SJCRH30 (cell line): ENCODE data around the gene DCLRE1A. TPM values are rescaled to one million over a fixed set of nuclear protein-coding genes. Genes with fewer than 3 reads are reported as not detected.

Experiments
- DNase-seq, 2 experiments: peaks; one replicate each; pipeline ENCODE4 v3.0.0-alpha.2; 2015 to 2020
- H3K27ac ChIP-seq: fragments of 250-450 bp; sonication (Bioruptor Pico); 2 replicates; pipeline ENCODE4 v1.5.1; 2020; ENCODE audit warnings: mild to moderate bottlenecking, moderate library complexity
- H3K27me3 ChIP-seq: fragments of 250-450 bp; sonication (Bioruptor Pico); 2 replicates; pipeline ENCODE4 v1.5.1; 2020; ENCODE audit warnings: mild to moderate bottlenecking, moderate library complexity
- H3K36me3 ChIP-seq: fragments of 250-450 bp; sonication (Bioruptor Pico); 2 replicates; pipeline ENCODE4 v1.5.1; 2020; ENCODE audit warnings: mild to moderate bottlenecking, moderate library complexity
- H3K4me1 ChIP-seq: fragments of 250-450 bp; sonication (Bioruptor Pico); 2 replicates; pipeline ENCODE4 v1.5.1; 2020; ENCODE audit warnings: mild to moderate bottlenecking, moderate library complexity
- H3K4me3 ChIP-seq: fragments of 250-450 bp; sonication (Bioruptor Pico); 2 replicates; pipeline ENCODE4 v1.5.1; 2020; ENCODE audit warnings: mild to moderate bottlenecking, moderate library complexity
- H3K9me3 ChIP-seq: fragments of 250-450 bp; sonication (Bioruptor Pico); replicated peaks from 2 replicates; pipeline ENCODE4 v1.5.1; 2020; ENCODE audit warnings: mild to moderate bottlenecking, moderate library complexity
- total RNA-seq: library from RNA; depleted of rRNA; stranded (reverse); fragments of >200 nt; shearing (Covaris generic); gene quantifications from 2 replicates; pipeline ENCODE4 v1.2.3, GENCODE V29; 2014

Gene DCLRE1A
- total RNA-seq, 1 experiment from 2014 or later: 19.7 TPM

DNA sequence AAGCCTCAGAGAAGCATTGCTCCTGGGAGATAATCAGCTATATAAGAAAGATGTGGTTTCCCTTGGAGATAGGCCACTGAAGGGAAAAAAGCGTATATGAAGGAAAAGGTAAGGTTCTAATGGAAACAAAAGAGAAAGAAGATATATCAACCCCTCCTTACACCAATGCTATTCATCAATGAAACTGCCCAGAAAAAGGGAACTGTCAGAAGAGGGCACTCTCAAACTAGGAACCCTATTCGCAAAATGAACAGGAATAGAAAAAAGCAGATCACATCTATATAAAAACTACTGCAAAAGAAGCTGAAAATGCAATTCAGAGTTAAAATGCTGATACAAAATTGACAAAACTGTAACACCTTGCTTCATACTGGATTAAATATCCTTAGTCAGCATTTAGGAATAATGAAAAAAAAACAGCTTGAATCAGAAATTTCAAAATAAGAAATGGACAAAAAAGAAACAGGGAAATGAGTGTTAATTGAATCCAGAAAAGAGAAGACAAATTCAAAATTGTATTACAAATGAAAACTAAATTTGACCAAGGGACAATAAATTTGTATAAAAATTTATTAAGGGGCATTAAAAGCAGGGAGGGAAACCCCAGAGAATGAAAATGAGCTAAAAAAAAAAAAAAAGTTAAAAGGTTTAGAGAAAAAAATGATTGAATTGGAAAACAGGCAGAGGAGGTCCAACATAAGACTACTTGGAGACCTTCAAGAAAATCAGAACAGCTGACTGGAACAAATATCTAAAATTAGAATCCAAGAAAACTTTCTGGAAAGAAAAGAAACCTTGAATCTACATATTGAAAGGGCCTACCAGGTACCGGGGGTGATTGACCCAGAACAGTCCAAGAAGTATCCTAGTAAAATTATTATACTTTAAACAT lies 18.5 kb upstream of the DCLRE1A start:
- no peak for DNase-seq
- Histone ChIP-seq H3K4me3 (no peak overlapping the region), H3K36me3 (peaks cover 15% of the 10 kb centered on the region), H3K9me3 (no peaks in the 10 kb centered on the region; the same call in none of the 2 replicates), H3K27me3 (no peaks in the 10 kb centered on the region), H3K4me1 (no peaks in the 10 kb centered on the region), H3K27ac (no peak overlapping the region)

DNA sequence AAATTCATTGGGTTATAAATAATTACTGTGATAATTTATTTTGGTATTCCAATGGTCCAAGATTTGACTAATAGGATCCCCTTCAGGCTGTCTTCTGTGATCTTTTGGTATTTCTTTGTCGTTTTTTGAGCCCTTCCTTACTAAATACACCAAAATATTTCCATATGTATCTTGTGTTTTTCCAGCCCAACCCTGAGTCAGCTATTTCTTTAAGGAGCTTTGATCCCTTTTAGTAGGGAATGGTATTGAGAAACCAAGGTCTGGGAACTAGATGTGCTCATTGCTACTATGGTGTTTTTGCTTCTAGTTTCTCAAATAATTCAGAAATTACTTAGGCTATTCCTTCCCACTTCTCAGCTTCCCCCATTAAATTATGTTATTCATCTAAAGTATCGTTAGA lies 15.9 kb upstream of the DCLRE1A start:
- Histone ChIP-seq H3K27me3 (no peaks in the 10 kb centered on the region), H3K4me3 (no peak overlapping the region), H3K36me3 (peaks cover 11% of the 10 kb centered on the region), H3K4me1 (no peaks in the 10 kb centered on the region), H3K9me3 (no peaks in the 10 kb centered on the region; the same call in none of the 2 replicates), H3K27ac (no peak overlapping the region)
- no peak for DNase-seq

DNA sequence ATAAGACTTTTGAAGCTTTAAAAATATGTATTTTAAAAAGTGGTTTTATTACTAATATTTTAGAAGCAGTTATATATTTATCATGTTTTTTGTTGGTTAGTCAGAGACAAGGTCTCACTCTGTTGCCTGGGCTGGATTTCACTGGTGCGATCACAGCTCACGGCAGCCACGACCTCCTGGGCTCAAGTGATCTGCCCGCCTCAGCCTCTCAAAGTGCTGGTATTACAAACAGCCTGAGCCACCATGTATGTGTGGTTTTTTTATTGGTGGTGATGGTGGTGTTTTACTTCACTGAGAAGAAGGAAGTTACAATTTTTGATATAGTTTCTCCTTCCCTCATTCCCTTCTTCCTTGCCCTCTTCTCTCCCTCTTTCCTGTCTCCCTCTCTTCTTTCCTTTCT lies 14.0 kb upstream of the DCLRE1A start:
- Histone ChIP-seq H3K4me1 (no peaks in the 10 kb centered on the region), H3K27ac (no peak overlapping the region), H3K9me3 (no peaks in the 10 kb centered on the region; the same call in none of the 2 replicates), H3K27me3 (no peaks in the 10 kb centered on the region), H3K4me3 (no peak overlapping the region), H3K36me3 (peaks cover 18% of the 10 kb centered on the region)
- DNase-seq: no peak

DNA sequence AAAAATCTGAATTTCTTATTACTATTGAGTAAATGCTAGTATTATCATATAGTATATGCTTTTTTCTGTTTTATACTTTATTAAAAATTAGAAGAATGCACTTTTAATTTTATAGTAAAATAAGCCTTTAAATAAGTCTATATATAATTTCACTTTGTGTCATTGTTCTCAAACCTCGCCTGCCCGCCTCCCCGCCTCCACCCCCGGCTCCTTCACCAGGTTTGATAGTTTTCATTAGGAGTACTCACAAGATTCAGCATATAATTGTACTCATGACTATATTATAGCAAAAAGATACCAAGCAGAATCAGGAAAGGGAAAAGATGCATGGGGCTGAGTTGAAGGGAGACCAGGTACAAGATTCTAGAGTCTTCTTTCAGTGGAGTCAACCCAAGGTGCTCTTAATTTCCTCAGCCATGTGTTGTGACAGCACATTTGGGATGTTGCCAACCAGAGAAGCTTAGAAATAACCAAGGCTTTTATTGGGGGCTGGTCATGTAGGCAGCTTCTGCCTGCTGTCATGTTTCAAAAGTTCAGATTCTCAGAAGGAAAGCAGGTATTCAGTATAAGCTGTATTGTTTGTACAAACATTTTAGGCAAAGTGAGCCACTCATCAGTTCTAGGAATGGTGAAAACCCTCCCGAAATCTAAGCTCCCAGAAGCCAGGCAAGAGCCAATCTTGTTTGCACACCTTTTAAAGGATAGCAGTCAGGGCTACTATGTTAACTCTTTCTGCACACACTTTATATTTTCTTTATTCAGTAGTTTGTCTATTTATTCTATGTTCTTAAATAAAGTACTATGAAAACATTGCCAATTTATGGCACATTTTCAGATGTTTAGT lies 12.9 kb upstream of the DCLRE1A start:
- Histone ChIP-seq H3K27ac (no peak overlapping the region), H3K4me1 (no peaks in the 10 kb centered on the region), H3K36me3 (peaks cover 20% of the 10 kb centered on the region), H3K4me3 (no peak overlapping the region), H3K27me3 (no peaks in the 10 kb centered on the region), H3K9me3 (no peaks in the 10 kb centered on the region; the same call in 1 of the 2 replicates)
- DNase-seq: no peak

DNA sequence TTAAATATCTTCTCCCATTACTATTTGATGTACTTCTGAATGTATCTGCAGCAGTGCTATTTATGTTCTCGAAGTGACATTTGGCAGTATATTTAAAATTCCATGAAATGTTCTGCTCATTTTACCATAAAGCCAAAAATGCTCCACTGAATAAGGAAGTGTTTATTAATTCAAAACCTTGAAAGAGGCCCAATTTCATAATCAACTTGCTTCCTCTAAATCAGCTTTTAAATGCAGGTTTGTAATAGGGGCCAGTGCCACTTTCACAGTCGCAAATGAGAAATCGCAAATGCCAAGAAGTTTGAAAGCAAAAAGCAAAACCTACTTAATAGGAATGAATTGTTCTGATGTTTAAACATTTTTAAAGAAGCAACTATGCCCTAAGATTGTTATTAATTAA lies 12.0 kb upstream of the DCLRE1A start:
- Histone ChIP-seq H3K27ac (no peak overlapping the region), H3K4me3 (no peak overlapping the region), H3K27me3 (no peaks in the 10 kb centered on the region), H3K9me3 (no peaks in the 10 kb centered on the region; the same call in 1 of the 2 replicates), H3K4me1 (no peaks in the 10 kb centered on the region), H3K36me3 (peaks cover 21% of the 10 kb centered on the region)
- no peak for DNase-seq

DNA sequence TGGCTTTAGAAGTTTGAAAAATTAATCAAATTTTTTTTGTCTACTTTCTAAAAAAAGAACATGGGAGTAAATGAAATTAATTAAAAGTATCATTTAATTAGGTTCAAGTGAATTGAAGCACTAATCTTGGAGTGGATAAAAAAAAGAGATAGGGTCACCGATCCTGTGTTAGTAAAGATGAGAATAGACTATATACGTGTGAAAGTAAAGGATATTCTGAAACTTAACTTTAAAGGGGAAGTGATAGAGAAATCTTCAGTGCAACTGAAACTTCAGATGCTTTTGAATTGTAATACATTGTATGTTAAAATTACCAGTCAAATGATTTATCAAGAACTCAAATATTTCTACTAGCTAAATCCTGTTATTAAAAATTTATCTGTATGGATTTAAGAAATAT lies 5.4 kb upstream of the DCLRE1A start:
- no peaks in the 10 kb centered on the region for H3K27me3 ChIP-seq
- H3K36me3 ChIP-seq: peaks cover 45% of the 10 kb centered on the region
- DNase-seq: no peak

DNA sequence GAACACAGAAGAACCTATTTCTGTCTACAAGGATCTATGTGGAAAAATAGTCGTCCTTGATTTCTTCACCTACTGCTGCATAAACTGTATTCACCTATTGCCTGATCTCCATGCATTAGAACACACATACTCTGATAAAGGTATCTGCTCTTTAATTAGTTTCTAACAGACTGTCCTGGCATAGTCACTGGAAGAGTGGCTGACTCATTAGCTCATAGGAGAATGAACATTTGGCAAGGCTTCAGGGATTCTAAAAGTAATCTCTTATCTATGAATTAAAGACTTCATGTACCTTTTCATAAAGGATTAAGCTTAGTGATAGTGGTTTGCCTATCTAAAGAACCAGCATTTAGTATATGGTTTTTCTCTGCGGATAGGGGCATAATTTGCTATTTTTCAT lies 4.7 kb upstream of the DCLRE1A start:
- no peak for DNase-seq
- no peaks in the 10 kb centered on the region; the same call in 1 of the 2 replicates for H3K9me3 ChIP-seq
- no peak overlapping the region for H3K4me3 ChIP-seq
- no peaks in the 10 kb centered on the region for H3K27me3 ChIP-seq
- peaks cover 6% of the 10 kb centered on the region; the same call in 1 of the 2 replicates for H3K4me1 ChIP-seq
- H3K36me3 ChIP-seq: peaks cover 44% of the 10 kb centered on the region
- H3K27ac ChIP-seq: no peak overlapping the region

More for the DNA sequence above, 5.4 kb upstream of the DCLRE1A start:
- Histone ChIP-seq H3K27ac (no peak overlapping the region), H3K4me3 (no peak overlapping the region), H3K4me1 (peaks cover 6% of the 10 kb centered on the region; the same call in 1 of the 2 replicates), H3K9me3 (no peaks in the 10 kb centered on the region; the same call in 1 of the 2 replicates)

DNA sequence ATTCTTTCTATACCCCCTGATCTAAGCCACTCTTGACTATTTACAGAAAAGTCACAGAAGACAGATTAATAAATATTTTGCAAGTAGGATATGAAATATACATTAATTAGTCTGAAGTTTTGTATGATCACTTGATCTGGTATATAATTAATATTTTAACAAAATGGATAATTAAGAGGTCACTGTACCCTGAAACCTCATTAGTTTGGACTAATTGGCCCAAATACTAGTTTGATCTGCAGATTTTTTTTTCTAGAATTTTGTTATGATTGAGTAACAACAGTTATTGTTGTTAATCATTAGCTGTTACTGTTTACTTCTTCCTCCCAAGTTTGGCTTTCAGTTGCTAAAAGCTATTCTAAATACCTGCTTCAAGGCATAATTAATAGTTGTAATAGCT lies 3.3 kb upstream of the DCLRE1A start:
- H3K27me3 ChIP-seq: no peaks in the 10 kb centered on the region
- H3K9me3 ChIP-seq: no peaks in the 10 kb centered on the region; the same call in 1 of the 2 replicates
- peaks cover 6% of the 10 kb centered on the region; the same call in 1 of the 2 replicates for H3K4me1 ChIP-seq
- no peak for DNase-seq
- no peak overlapping the region for H3K27ac ChIP-seq
- H3K4me3 ChIP-seq: no peak overlapping the region
- peaks cover 35% of the 10 kb centered on the region for H3K36me3 ChIP-seq

DNA sequence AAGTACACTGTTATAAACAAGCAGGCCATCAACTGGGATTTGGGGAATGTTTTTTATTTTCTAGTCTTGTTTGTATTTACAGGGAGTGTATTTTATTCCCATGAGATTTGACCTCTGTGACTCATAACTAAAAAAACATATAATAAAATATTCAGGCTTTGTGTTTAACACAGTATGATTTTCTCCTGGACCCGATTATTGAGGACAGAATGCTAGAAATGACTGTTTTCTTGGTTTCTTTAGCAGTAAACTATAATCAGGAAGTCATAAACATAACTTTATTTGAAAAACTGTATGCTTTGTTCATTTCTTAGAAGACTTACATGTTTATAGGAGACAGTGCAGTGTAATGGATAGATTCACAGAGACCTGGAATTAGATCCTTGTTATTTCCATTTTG lies 2.7 kb upstream of the DCLRE1A start:
- DNase-seq: no peak

DNA sequence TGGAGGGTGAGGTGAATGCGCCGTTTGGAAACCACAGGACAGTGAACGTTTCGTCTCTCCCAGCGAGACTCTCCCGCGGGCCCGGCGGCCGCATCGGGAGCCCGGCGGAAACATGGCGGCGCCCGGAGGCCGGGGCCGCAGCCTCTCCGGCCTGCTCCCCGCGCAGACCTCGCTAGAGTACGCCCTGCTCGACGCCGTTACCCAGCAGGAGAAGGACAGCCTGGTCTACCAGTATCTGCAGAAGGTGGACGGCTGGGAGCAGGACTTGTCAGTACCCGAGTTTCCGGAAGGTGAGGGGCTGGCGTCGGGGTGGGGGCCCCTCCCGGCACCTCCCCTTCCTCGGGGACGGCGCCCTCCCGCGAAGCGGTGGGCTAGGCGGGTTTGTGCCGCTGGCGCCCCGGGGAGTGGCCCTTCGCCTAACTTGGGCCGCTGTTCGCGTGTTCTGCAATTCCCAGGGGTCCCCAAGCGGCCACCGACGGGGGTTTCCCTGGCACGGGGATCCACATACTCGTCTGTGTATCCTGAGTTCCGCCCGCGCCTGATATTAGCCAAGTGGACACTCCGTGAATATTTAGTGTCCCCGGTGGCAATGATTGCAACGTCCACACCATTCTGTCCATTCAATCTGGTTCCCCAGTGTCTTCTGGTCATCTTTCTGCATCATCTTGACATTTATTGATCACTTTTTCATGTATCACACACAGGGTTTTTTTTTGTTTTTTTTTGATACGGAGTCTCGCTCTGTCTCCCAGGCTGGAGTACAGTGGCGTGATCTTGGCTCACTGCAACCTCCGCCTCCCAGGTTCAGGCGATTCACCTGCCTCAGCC lies 1.1 kb upstream of the DCLRE1A start:
- Histone ChIP-seq H3K27me3 (no peaks in the 10 kb centered on the region), H3K4me3 (peak overlapping the region; percentile 95), H3K36me3 (peaks cover 17% of the 10 kb centered on the region), H3K27ac (peak overlapping the region; percentile 95), H3K4me1 (peaks cover 6% of the 10 kb centered on the region; the same call in 1 of the 2 replicates), H3K9me3 (no peaks in the 10 kb centered on the region)
- peak; percentile 71 to 74 for DNase-seq

More for the DNA sequence above, 2.7 kb upstream of the DCLRE1A start:
- no peak overlapping the region for H3K27ac ChIP-seq
- no peaks in the 10 kb centered on the region; the same call in 1 of the 2 replicates for H3K9me3 ChIP-seq
- H3K36me3 ChIP-seq: peaks cover 33% of the 10 kb centered on the region
- H3K4me1 ChIP-seq: peaks cover 6% of the 10 kb centered on the region; the same call in 1 of the 2 replicates
- H3K27me3 ChIP-seq: no peaks in the 10 kb centered on the region
- H3K4me3 ChIP-seq: peak overlapping the region; percentile 95

DNA sequence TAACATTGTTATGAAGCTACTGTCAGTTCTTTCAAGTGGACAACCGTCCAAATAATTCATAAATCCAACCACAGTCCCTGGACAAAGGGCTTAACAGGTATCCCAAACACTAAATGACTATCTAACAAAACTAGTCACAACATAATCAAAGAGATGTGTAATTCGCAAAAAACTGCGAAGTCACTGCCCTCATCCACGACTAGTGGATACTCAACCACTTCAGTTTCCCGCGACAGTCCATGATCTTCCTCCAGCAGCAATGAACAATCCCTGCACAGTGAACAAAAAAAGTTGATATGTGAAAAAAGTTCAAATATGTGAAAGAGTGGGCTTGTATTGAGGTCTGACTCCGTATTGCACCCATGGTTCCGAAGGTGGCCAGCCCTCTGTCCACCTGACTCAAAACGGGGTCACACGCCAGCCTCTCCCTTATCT lies 287 bp downstream of the DCLRE1A start:
- Histone ChIP-seq H3K4me1 (peaks cover 6% of the 10 kb centered on the region; the same call in 1 of the 2 replicates), H3K27me3 (no peaks in the 10 kb centered on the region), H3K27ac (peak overlapping the region; percentile 95), H3K9me3 (no peaks in the 10 kb centered on the region), H3K4me3 (peak overlapping the region; percentile 95), H3K36me3 (peaks cover 3% of the 10 kb centered on the region; the same call in 1 of the 2 replicates)
- DNase-seq: no peak

DNA sequence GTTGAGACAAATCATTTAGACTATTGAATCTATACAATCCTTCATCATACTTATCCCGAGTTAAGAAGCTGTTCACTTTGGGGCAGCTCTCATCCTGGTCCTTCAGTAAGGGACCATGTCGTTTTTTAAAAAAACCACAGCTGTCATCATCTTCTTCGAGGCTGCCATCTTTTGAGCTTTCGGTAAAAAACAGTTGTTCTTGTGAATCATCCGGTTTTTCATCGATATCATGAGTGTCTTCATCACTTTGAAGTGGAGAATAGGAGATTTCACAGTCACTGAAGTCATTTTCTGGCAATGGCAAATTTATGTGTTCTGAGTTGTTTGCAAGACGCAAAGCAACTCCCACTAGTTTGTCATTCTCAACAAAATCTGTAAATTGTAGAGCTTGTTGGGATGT lies 3.9 kb downstream of the DCLRE1A start:
- DNase-seq: no peak
- H3K36me3 ChIP-seq: no peaks in the 10 kb centered on the region

DNA sequence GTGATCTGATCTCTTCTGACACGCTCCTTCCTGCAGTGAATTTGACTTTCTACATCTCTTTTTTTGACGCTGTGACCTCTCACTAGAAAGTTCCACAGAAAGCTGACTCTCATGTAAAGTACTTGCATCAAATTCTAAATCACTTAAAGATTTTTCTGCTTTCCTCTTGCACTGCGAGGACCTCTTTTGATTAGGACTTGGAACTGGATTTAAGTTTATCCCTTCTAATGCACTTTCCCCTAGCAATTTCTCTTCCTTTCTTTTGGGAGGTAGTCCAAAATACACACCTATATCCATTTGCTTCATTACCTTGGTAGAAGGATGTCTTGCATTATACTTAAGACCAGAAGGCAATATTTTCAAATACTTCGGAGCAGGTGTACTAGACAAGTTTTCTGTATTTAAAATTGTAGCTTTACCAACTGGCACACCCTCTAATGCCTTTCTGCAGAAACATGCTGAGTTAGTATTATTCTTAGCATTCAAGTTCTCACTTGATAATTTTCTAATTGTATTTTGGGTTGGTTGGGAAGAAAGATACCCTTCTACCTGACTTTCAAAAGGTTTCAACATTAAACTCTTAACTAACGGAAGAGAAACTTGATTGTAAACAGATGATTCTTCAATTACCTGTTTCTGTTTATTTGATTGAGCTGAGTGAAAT lies 4.6 kb downstream of the DCLRE1A start:
- H3K4me1 ChIP-seq: no peaks in the 10 kb centered on the region
- no peak overlapping the region for H3K27ac ChIP-seq
- no peak for DNase-seq
- no peaks in the 10 kb centered on the region for H3K27me3 ChIP-seq
- H3K4me3 ChIP-seq: no peak overlapping the region
- no peaks in the 10 kb centered on the region for H3K9me3 ChIP-seq
- H3K36me3 ChIP-seq: no peaks in the 10 kb centered on the region

More for the DNA sequence above, 3.9 kb downstream of the DCLRE1A start:
- no peaks in the 10 kb centered on the region for H3K4me1 ChIP-seq
- H3K27ac ChIP-seq: no peak overlapping the region
- H3K27me3 ChIP-seq: no peaks in the 10 kb centered on the region
- no peak overlapping the region for H3K4me3 ChIP-seq
- no peaks in the 10 kb centered on the region for H3K9me3 ChIP-seq
